GM18511 (cell line): Measurements from ENCODE around the gene SNPH.

Experiments used
- ATAC-seq: cut with Tn5 transposase; IDR thresholded peaks from one replicate; pipeline ENCODE4 v1.9.1; 2021; ENCODE audit warnings: mild to moderate bottlenecking, moderate library complexity; ENCODE audit not compliant: unreplicated experiment

Gene SNPH

GRCh38 chr20:1304710-1305515, 38.8 kb downstream of the SNPH start:
- ATAC-seq = no peak

GRCh38 chr20:1305712-1306111, 39.6 kb downstream of the SNPH start:
- ATAC-seq = no peak

- no peak for ATAC-seq
Measured at GRCh38 chr20:1306316-1307135, 40.4 kb downstream of the SNPH start.

GRCh38 chr20:1307171-1307570, 41.1 kb downstream of the SNPH start:
- no peak for ATAC-seq

- no peak for ATAC-seq
Measured at GRCh38 chr20:1307571-1307971, 41.5 kb downstream of the SNPH start.

GRCh38 chr20:1308067-1308701, 42.1 kb downstream of the SNPH start:
- ATAC-seq = no peak

GRCh38 chr20:1308702-1309095, 42.6 kb downstream of the SNPH start:
- no peak for ATAC-seq

GRCh38 chr20:1309439-1309847, 43.3 kb downstream of the SNPH start:
- no peak for ATAC-seq

GRCh38 chr20:1310071-1310470, 44.0 kb downstream of the SNPH start:
- ATAC-seq = no peak

GRCh38 chr20:1310506-1311190, 44.6 kb downstream of the SNPH start:
- ATAC-seq = no peak

- ATAC-seq = no peak
Measured at GRCh38 chr20:1312308-1312707, 46.2 kb downstream of the SNPH start.

- no peak for ATAC-seq
Measured at GRCh38 chr20:1312904-1313235, 46.8 kb downstream of the SNPH start.

- no peak for ATAC-seq
Measured at GRCh38 chr20:1313236-1313964, 47.3 kb downstream of the SNPH start.

GRCh38 chr20:1315804-1316203, 49.7 kb downstream of the SNPH start:
- no peak for ATAC-seq

- no peak for ATAC-seq
Measured at GRCh38 chr20:1317545-1318255, 51.6 kb downstream of the SNPH start.

- ATAC-seq = no peak
Measured at GRCh38 chr20:1319051-1319450, 53.0 kb downstream of the SNPH start.

GRCh38 chr20:1319462-1319861, 53.4 kb downstream of the SNPH start:
- no peak for ATAC-seq

GRCh38 chr20:1320016-1320415, 53.9 kb downstream of the SNPH start:
- ATAC-seq = no peak

- ATAC-seq = no peak
Measured at GRCh38 chr20:1320902-1321653, 55.0 kb downstream of the SNPH start.
